Measurements from ENCODE around the gene ELOVL6. TPM values are rescaled to one million over a fixed set of nuclear protein-coding genes. Genes with fewer than 3 reads are reported as not detected.

The ELOVL6 gene
- total RNA-seq, 2 donors from 2014 or later = 6.1 to 6.5 TPM

- ATAC-seq (replicated peaks) = no peak
- Mint-ChIP-seq H3K27ac (no peak overlapping the region), H3K4me1 (no peaks in the 10 kb centered on the region), H3K36me3 (ENCODE audit: low read depth) (no peaks in the 10 kb centered on the region), H3K4me3 (no peak overlapping the region), H3K27me3 (no peaks in the 10 kb centered on the region), H3K9me3 (no peaks in the 10 kb centered on the region)
These were observed 63.3 kb downstream of the ELOVL6 start for GRCh38 chr4:110135076-110135475.

- H3K9me3 Mint-ChIP-seq = no peaks in the 10 kb centered on the region
- H3K4me3 Mint-ChIP-seq = no peak overlapping the region
- H3K27ac Mint-ChIP-seq = no peak overlapping the region
- H3K4me1 Mint-ChIP-seq = no peaks in the 10 kb centered on the region
- no peak for ATAC-seq (replicated peaks)
- H3K36me3 Mint-ChIP-seq (ENCODE audit: low read depth) = no peaks in the 10 kb centered on the region
- H3K27me3 Mint-ChIP-seq = no peaks in the 10 kb centered on the region
These were observed 64.0 kb downstream of the ELOVL6 start for GRCh38 chr4:110134269-110134869.

DNA sequence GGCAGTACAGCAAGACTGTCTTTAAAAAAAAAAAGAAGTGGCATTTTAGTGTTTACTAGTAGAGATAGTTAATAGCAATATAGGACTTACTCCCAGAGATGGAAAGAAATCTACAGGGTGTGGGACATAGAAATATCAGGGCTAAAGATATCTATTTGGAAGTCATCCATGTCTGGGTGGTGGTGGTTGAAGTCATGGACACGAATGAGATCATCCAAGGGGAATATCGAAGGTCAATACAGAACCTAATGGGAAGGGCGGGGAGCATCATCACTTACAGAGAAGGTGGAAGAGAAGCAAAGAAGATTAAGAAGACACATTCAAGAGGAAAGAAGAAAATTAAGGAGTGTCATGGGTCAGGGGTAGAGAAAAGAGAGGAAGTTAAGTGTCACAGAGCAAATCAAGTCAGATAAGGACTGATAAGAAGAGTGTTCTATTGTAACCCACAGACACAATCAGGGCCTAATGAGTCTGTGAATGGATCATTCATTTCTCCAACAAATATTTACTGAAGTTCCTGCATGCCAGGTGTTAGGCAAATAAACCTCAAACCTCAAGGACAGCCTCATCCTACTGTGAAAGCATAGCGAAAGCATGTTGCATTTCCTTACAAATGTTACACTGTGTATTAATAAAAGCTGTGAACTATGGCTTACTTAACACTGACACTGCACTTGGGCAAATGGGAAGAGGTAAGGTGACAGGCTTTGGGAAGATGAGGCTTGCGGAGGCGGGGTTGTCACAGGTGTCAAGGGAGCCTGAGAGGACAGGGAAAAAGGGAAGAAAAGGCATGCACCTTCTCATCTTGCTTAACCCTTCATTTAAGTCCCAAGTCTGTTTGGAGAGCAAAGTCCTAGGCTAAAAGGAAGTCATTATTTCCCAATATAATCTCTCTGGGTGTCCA, 65.3 kb downstream of the ELOVL6 start:
- H3K27me3 Mint-ChIP-seq = no peaks in the 10 kb centered on the region

GRCh38 chr4:110131916-110132315, 66.5 kb downstream of the ELOVL6 start:
- no peak for ATAC-seq (replicated peaks)
- Mint-ChIP-seq H3K27me3 (no peaks in the 10 kb centered on the region), H3K4me1 (no peaks in the 10 kb centered on the region), H3K9me3 (no peaks in the 10 kb centered on the region), H3K27ac (no peak overlapping the region), H3K4me3 (no peak overlapping the region), H3K36me3 (ENCODE audit: low read depth) (no peaks in the 10 kb centered on the region)

More for the DNA sequence above, 65.3 kb downstream of the ELOVL6 start:
- Mint-ChIP-seq H3K9me3 (no peaks in the 10 kb centered on the region), H3K36me3 (ENCODE audit: low read depth) (no peaks in the 10 kb centered on the region), H3K27ac (no peak overlapping the region), H3K4me1 (no peaks in the 10 kb centered on the region), H3K4me3 (no peak overlapping the region)
- ATAC-seq (replicated peaks) = no peak

GRCh38 chr4:110130576-110131358, 67.6 kb downstream of the ELOVL6 start:
- no peaks in the 10 kb centered on the region for H3K27me3 Mint-ChIP-seq
- H3K4me1 Mint-ChIP-seq = no peaks in the 10 kb centered on the region
- no peak for ATAC-seq (replicated peaks)
- no peak overlapping the region for H3K4me3 Mint-ChIP-seq
- H3K9me3 Mint-ChIP-seq = no peaks in the 10 kb centered on the region
- no peak overlapping the region for H3K27ac Mint-ChIP-seq
- no peaks in the 10 kb centered on the region for H3K36me3 Mint-ChIP-seq (ENCODE audit: low read depth)

- Mint-ChIP-seq H3K4me3 (no peak overlapping the region), H3K4me1 (no peaks in the 10 kb centered on the region), H3K27ac (no peak overlapping the region), H3K9me3 (no peaks in the 10 kb centered on the region), H3K36me3 (ENCODE audit: low read depth) (no peaks in the 10 kb centered on the region), H3K27me3 (no peaks in the 10 kb centered on the region)
- no peak for ATAC-seq (replicated peaks)
These were observed 68.9 kb downstream of the ELOVL6 start for GRCh38 chr4:110129544-110129943.

DNA sequence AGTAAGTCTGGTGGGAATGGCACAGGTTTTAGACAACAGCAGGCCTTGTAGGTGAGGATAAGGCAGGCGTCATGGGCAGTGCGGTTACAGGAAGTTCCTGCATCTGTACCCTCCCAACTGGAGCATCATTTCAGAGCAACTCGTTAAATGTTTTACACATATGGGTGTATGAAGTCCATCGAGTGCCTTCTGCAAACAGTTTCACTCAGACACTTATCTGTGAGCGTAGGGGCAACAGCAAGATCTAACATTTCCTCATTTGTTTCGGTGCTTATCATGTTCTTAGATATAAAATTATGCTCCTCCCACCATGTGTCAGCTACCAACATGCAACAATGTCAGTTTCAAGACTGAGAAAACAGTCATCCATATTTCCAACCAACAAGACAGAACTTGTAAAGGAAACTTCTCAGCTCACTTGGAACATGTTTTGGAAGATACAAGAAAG, 69.9 kb downstream of the ELOVL6 start:
- no peaks in the 10 kb centered on the region for H3K27me3 Mint-ChIP-seq
- no peak overlapping the region for H3K4me3 Mint-ChIP-seq
- H3K27ac Mint-ChIP-seq = no peak overlapping the region
- no peak for ATAC-seq (replicated peaks)
- no peaks in the 10 kb centered on the region for H3K4me1 Mint-ChIP-seq
- no peaks in the 10 kb centered on the region for H3K36me3 Mint-ChIP-seq (ENCODE audit: low read depth)
- H3K9me3 Mint-ChIP-seq = no peaks in the 10 kb centered on the region

DNA sequence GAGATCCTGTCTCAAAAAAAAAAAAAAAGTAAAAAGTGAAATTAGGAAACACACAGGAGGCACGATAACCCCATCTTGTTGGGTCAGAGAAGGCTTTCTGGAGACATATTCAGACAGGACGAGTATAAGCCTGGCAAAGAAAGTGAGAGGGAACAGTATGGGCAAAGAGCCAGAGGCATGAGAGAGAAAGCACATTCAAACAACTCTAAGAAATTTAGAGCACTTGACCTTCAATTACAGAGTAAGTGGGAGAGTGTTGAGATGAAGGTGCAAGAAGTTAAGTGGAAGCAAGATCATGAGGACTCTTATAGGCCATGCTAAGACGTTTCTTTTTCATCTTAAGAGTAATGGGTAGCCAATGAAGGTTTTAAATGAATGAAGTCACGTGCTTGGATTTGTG, 70.4 kb downstream of the ELOVL6 start:
- Mint-ChIP-seq H3K9me3 (no peaks in the 10 kb centered on the region), H3K4me3 (no peak overlapping the region), H3K36me3 (ENCODE audit: low read depth) (no peaks in the 10 kb centered on the region), H3K27ac (no peak overlapping the region), H3K27me3 (no peaks in the 10 kb centered on the region), H3K4me1 (no peaks in the 10 kb centered on the region)
- ATAC-seq (replicated peaks) = no peak

DNA sequence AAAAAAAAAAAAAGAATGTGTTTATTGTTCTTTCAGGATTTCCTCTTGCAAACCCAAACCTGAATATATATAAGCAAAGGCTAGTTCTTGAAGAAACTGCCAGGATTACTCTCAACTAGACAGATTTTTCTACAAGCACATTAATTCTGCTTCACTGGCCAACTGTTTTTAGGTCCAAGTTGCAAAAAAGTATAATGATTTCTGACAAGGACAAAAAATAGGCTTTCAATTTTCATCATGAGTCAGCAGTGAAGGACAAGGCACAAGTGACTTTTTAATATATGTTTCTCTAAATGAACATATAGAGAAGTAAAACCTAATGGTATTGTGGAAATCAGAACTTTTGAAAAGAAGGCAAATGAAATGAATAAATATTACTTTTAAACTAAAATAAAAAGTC, 73.7 kb downstream of the ELOVL6 start:
- ATAC-seq (replicated peaks) = no peak
- Mint-ChIP-seq H3K4me1 (no peaks in the 10 kb centered on the region), H3K9me3 (no peaks in the 10 kb centered on the region), H3K4me3 (no peak overlapping the region), H3K36me3 (ENCODE audit: low read depth) (no peaks in the 10 kb centered on the region), H3K27me3 (no peaks in the 10 kb centered on the region), H3K27ac (no peak overlapping the region)

DNA sequence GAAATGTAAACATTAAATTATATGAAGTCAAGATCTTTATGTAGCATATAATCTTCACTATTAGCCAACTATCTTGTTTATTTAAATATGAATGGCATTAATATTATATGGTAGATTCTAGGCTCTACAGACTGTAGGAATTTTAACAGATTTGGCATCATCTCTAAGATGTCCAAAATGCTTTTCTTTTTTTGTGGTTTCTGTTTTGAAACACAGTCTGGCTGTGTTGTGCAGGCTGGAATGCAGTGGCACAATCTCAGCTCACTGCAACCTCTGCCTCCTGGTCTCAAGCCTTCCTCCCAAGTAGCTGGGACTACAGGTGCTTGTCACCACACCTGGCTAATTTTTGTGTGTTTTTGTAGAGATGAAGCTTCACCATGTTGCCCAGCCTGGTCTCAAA, 76.2 kb downstream of the ELOVL6 start:
- no peaks in the 10 kb centered on the region for H3K36me3 Mint-ChIP-seq (ENCODE audit: low read depth)
- no peaks in the 10 kb centered on the region for H3K27me3 Mint-ChIP-seq
- H3K4me3 Mint-ChIP-seq = no peak overlapping the region
- no peaks in the 10 kb centered on the region for H3K9me3 Mint-ChIP-seq
- no peak for ATAC-seq (replicated peaks)
- H3K27ac Mint-ChIP-seq = no peak overlapping the region
- H3K4me1 Mint-ChIP-seq = no peaks in the 10 kb centered on the region

- no peaks in the 10 kb centered on the region for H3K9me3 Mint-ChIP-seq
- H3K27ac Mint-ChIP-seq = no peak overlapping the region
- H3K4me3 Mint-ChIP-seq = no peak overlapping the region
- H3K4me1 Mint-ChIP-seq = no peaks in the 10 kb centered on the region
- no peaks in the 10 kb centered on the region for H3K36me3 Mint-ChIP-seq (ENCODE audit: low read depth)
- ATAC-seq (replicated peaks) = no peak
- no peaks in the 10 kb centered on the region for H3K27me3 Mint-ChIP-seq
These were observed 77.9 kb downstream of the ELOVL6 start for GRCh38 chr4:110120506-110120905.

DNA sequence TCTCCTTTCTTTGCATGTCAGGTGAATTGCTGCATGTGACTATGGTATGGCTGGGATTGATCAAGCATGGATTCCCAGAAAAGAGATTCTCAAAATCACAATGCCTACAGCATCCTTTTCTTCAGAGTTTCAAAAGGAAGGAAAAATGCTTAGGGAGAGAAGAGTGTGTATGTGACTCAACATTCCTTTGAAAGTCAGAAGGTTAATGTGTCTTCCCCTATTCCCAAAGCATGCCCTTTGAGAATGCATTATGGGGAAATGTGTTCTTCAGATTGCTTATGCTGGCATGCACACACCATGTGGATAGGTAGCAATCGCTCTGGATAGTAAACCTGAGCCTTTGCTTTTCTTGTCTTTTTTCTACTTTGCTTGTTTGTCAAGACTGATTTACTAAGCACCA, 78.5 kb downstream of the ELOVL6 start:
- no peak for ATAC-seq (replicated peaks)

DNA sequence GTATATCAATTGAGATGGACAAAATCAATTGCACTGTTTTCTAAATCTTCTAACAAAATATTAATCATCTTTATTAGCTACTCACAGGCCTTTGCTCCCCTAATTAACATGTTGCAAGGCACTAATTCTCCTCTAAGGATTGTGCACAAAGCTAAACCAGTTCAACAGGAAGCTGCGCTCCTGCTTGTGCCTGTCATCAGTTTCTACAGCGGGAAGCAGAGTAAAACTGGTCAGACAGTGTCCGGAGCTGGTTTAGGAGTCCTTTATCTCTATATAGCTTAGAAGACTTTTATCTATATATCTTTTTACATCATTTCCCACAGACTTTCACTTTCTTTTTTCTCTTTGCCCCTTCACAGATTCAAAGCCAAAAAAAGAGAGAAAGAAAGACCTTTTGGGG, 79.1 kb downstream of the ELOVL6 start:
- Mint-ChIP-seq H3K4me3 (no peak overlapping the region), H3K27ac (no peak overlapping the region), H3K4me1 (no peaks in the 10 kb centered on the region), H3K27me3 (no peaks in the 10 kb centered on the region), H3K36me3 (ENCODE audit: low read depth) (no peaks in the 10 kb centered on the region), H3K9me3 (no peaks in the 10 kb centered on the region)
- no peak for ATAC-seq (replicated peaks)

More for the DNA sequence above, 78.5 kb downstream of the ELOVL6 start:
- Mint-ChIP-seq H3K4me3 (no peak overlapping the region), H3K27ac (no peak overlapping the region), H3K36me3 (ENCODE audit: low read depth) (no peaks in the 10 kb centered on the region), H3K4me1 (no peaks in the 10 kb centered on the region), H3K27me3 (no peaks in the 10 kb centered on the region), H3K9me3 (no peaks in the 10 kb centered on the region)

DNA sequence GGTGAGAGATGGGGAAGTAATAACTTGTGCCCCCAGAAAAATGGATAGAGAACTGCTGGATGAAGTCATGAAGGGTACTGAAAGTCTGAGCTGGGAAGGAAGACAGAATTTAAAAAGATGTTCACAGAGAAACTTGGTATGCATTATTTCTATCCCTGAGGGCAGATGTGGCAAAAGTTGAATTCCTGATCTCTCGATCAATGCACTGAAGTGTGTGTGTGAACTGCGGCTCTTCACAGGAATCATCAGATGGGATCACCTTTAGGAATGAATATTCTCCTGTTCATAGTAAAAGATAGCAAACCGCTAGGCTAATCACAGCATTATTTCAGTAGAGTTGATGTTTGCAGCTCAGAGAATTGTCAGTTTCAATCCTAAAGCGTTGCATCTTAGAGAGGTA, 86.4 kb downstream of the ELOVL6 start:
- Mint-ChIP-seq H3K27ac (no peak overlapping the region), H3K4me3 (no peak overlapping the region), H3K36me3 (ENCODE audit: low read depth) (no peaks in the 10 kb centered on the region), H3K4me1 (peaks cover 4% of the 10 kb centered on the region), H3K27me3 (no peaks in the 10 kb centered on the region), H3K9me3 (no peaks in the 10 kb centered on the region)
- no peak for ATAC-seq (replicated peaks)

DNA sequence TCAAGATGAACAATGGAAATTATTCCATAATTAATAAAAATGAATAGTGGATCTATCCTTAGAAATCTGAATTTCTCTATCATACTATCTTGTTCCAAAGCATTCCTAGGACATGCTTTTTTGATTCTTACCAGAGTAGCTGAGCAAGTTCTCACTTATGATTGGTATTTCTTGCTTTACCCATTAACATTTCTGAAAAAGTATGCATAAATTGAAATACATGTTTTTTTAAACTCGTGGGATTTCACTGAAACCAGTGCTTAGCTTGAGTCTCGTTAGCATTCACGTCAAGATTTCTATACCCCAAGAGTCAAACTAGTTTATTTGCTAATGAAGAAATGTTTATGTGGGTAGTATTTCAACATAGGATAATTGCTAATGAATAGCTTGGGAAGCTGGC, 89.0 kb downstream of the ELOVL6 start:
- Mint-ChIP-seq H3K4me1 (peaks cover 5% of the 10 kb centered on the region), H3K27me3 (no peaks in the 10 kb centered on the region), H3K4me3 (no peak overlapping the region), H3K36me3 (ENCODE audit: low read depth) (no peaks in the 10 kb centered on the region), H3K9me3 (no peaks in the 10 kb centered on the region), H3K27ac (no peak overlapping the region)
- ATAC-seq (replicated peaks) = no peak
